ENCODE measurements around the gene STYK1.
"Not testable (repeated sequence)": the region's sequence is repeated elsewhere in the genome, so short reads cannot be mapped to it uniquely, and the experiment has no call there.

STYK1 gene

GRCh38 chr12:10590966-10591365 lies 82.9 kb downstream of the STYK1 start:
- no peaks in the 10 kb centered on the region for H3K79me2 ChIP-seq
- H3K36me3 ChIP-seq (ENCODE audit: control insufficient read depth, insufficient read depth, low read length), result no peaks in the 10 kb centered on the region
- H3K4me1 ChIP-seq, result no peaks in the 10 kb centered on the region
- no peak overlapping the region for H3K4me3 ChIP-seq (ENCODE audit: low read depth, low read length)
- H3K27me3 ChIP-seq (ENCODE audit: control insufficient read depth, insufficient read depth, low read length), result no peaks in the 10 kb centered on the region
- H3K27ac ChIP-seq, result no peak overlapping the region
- TF ChIP-seq CTCF (IDR thresholded peaks at IDR 0.05), result no peak
- H3K4me2 ChIP-seq (ENCODE audit: low read length), result no peak overlapping the region
- H2AFZ ChIP-seq, result no peak overlapping the region
- no peaks in the 10 kb centered on the region for H3K9me3 ChIP-seq (ENCODE audit: control insufficient read depth, low read length)
- H3K9ac ChIP-seq, result no peak overlapping the region

- H3K4me1 ChIP-seq, result no peaks in the 10 kb centered on the region
- H3K9me3 ChIP-seq (ENCODE audit: control insufficient read depth, low read length), result no peaks in the 10 kb centered on the region
- no peaks in the 10 kb centered on the region for H3K79me2 ChIP-seq
- no peak overlapping the region for H3K9ac ChIP-seq
- no peak overlapping the region for H2AFZ ChIP-seq
- no peak overlapping the region for H3K4me2 ChIP-seq (ENCODE audit: low read length)
- no peak overlapping the region for H3K27ac ChIP-seq
- H3K27me3 ChIP-seq (ENCODE audit: control insufficient read depth, insufficient read depth, low read length), result no peaks in the 10 kb centered on the region
- H3K4me3 ChIP-seq (ENCODE audit: low read depth, low read length), result no peak overlapping the region
- no peaks in the 10 kb centered on the region for H3K36me3 ChIP-seq (ENCODE audit: control insufficient read depth, insufficient read depth, low read length)
- no peak for TF ChIP-seq CTCF (IDR thresholded peaks at IDR 0.05)
These were observed 89.4 kb downstream of the STYK1 start for GRCh38 chr12:10584415-10584814.

GRCh38 chr12:10582704-10583103 lies 91.1 kb downstream of the STYK1 start:
- Histone ChIP-seq H3K9me3 (ENCODE audit: control insufficient read depth, low read length) (no peaks in the 10 kb centered on the region), H3K79me2 (no peaks in the 10 kb centered on the region), H3K9ac (no peak overlapping the region), H3K4me1 (no peaks in the 10 kb centered on the region), H3K27me3 (ENCODE audit: control insufficient read depth, insufficient read depth, low read length) (no peaks in the 10 kb centered on the region), H3K4me3 (ENCODE audit: low read depth, low read length) (no peak overlapping the region), H3K36me3 (ENCODE audit: control insufficient read depth, insufficient read depth, low read length) (no peaks in the 10 kb centered on the region), H3K4me2 (ENCODE audit: low read length) (no peak overlapping the region), H3K27ac (no peak overlapping the region), H2AFZ (no peak overlapping the region)
- no peak for TF ChIP-seq CTCF (IDR thresholded peaks at IDR 0.05)

GRCh38 chr12:10582133-10582532 lies 91.7 kb downstream of the STYK1 start:
- H2AFZ ChIP-seq, result not testable (repeated sequence)

GRCh38 chr12:10574307-10574706 lies 99.5 kb downstream of the STYK1 start:
- Histone ChIP-seq H3K9me3 (ENCODE audit: control insufficient read depth, low read length) (no peaks in the 10 kb centered on the region), H3K4me3 (ENCODE audit: low read depth, low read length) (no peak overlapping the region), H3K79me2 (no peaks in the 10 kb centered on the region), H3K27ac (no peak overlapping the region), H3K9ac (no peak overlapping the region), H3K4me2 (ENCODE audit: low read length) (no peak overlapping the region), H2AFZ (no peak overlapping the region), H3K4me1 (no peaks in the 10 kb centered on the region), H3K27me3 (ENCODE audit: control insufficient read depth, insufficient read depth, low read length) (no peaks in the 10 kb centered on the region), H3K36me3 (ENCODE audit: control insufficient read depth, insufficient read depth, low read length) (no peaks in the 10 kb centered on the region)
- no peak for TF ChIP-seq CTCF (IDR thresholded peaks at IDR 0.05)

More at GRCh38 chr12:10582133-10582532, 91.7 kb downstream of the STYK1 start:
- H3K36me3 ChIP-seq (ENCODE audit: control insufficient read depth, insufficient read depth, low read length); H3K27ac ChIP-seq; H3K4me2 ChIP-seq (ENCODE audit: low read length); H3K9ac ChIP-seq; H3K9me3 ChIP-seq (ENCODE audit: control insufficient read depth, low read length); H3K4me1 ChIP-seq; H3K27me3 ChIP-seq (ENCODE audit: control insufficient read depth, insufficient read depth, low read length); H3K79me2 ChIP-seq; H3K4me3 ChIP-seq (ENCODE audit: low read depth, low read length): not testable (repeated sequence)

- H3K36me3 ChIP-seq (ENCODE audit: control insufficient read depth, insufficient read depth, low read length); H3K9ac ChIP-seq; H3K27me3 ChIP-seq (ENCODE audit: control insufficient read depth, insufficient read depth, low read length); H3K4me1 ChIP-seq; H3K9me3 ChIP-seq (ENCODE audit: control insufficient read depth, low read length); H2AFZ ChIP-seq; H3K27ac ChIP-seq; H3K4me2 ChIP-seq (ENCODE audit: low read length); H3K79me2 ChIP-seq; H3K4me3 ChIP-seq (ENCODE audit: low read depth, low read length): not testable (repeated sequence)
These were observed 101.8 kb downstream of the STYK1 start for GRCh38 chr12:10572021-10572490.
